ENCODE measurements around the gene LRIG1.

Gene LRIG1

GRCh38 chr3:66497985-66498671, 2.7 kb downstream of the LRIG1 start:
- no peak overlapping the region for H3K4me3 Mint-ChIP-seq
- H3K27me3 Mint-ChIP-seq = peaks cover 7% of the 10 kb centered on the region
- H3K9me3 Mint-ChIP-seq = no peaks in the 10 kb centered on the region
- H3K27ac Mint-ChIP-seq = no peak overlapping the region
- no peak for DNase-seq (ENCODE audit: low spot score in 2 of 2)
- peaks cover 15% of the 10 kb centered on the region for H3K4me1 Mint-ChIP-seq
- H3K36me3 Mint-ChIP-seq = peaks cover 2% of the 10 kb centered on the region
- no peak for ATAC-seq (ENCODE audit: low read depth)

GRCh38 chr3:66497288-66497984, 3.4 kb downstream of the LRIG1 start:
- Mint-ChIP-seq H3K27me3 (peaks cover 7% of the 10 kb centered on the region), H3K36me3 (peaks cover 2% of the 10 kb centered on the region), H3K9me3 (no peaks in the 10 kb centered on the region), H3K4me3 (no peak overlapping the region), H3K27ac (no peak overlapping the region), H3K4me1 (peaks cover 15% of the 10 kb centered on the region)
- no peak for DNase-seq (ENCODE audit: low spot score in 2 of 2)
- no peak for ATAC-seq (ENCODE audit: low read depth)

- DNase-seq (ENCODE audit: low spot score in 2 of 2) (no peak), ATAC-seq (ENCODE audit: low read depth) (no peak)
- H3K27ac Mint-ChIP-seq = no peak overlapping the region
- peaks cover 10% of the 10 kb centered on the region for H3K27me3 Mint-ChIP-seq
- H3K4me3 Mint-ChIP-seq = no peak overlapping the region
- H3K36me3 Mint-ChIP-seq = peaks cover 2% of the 10 kb centered on the region
- no peaks in the 10 kb centered on the region for H3K9me3 Mint-ChIP-seq
- peaks cover 15% of the 10 kb centered on the region for H3K4me1 Mint-ChIP-seq
These were observed 4.1 kb downstream of the LRIG1 start for GRCh38 chr3:66496746-66497145.

- Mint-ChIP-seq H3K27me3 (peaks cover 10% of the 10 kb centered on the region), H3K27ac (no peak overlapping the region), H3K4me1 (peaks cover 12% of the 10 kb centered on the region), H3K9me3 (no peaks in the 10 kb centered on the region), H3K4me3 (no peak overlapping the region), H3K36me3 (peaks cover 2% of the 10 kb centered on the region)
- ATAC-seq (ENCODE audit: low read depth) (no peak), DNase-seq (ENCODE audit: low spot score in 2 of 2) (no peak)
These were observed 4.5 kb downstream of the LRIG1 start for GRCh38 chr3:66496301-66496700.

GRCh38 chr3:66495668-66496045, 5.2 kb downstream of the LRIG1 start:
- DNase-seq (ENCODE audit: low spot score in 2 of 2) (no peak), ATAC-seq (ENCODE audit: low read depth) (no peak)
- Mint-ChIP-seq H3K27ac (no peak overlapping the region), H3K27me3 (peaks cover 10% of the 10 kb centered on the region), H3K36me3 (peaks cover 2% of the 10 kb centered on the region), H3K4me1 (peaks cover 8% of the 10 kb centered on the region), H3K9me3 (no peaks in the 10 kb centered on the region), H3K4me3 (no peak overlapping the region)

- ATAC-seq (ENCODE audit: low read depth) = no peak
These were observed 5.7 kb downstream of the LRIG1 start for GRCh38 chr3:66494959-66495667.

GRCh38 chr3:66493458-66494099, 7.2 kb downstream of the LRIG1 start:
- Mint-ChIP-seq H3K27ac (no peak overlapping the region), H3K9me3 (no peaks in the 10 kb centered on the region), H3K36me3 (no peaks in the 10 kb centered on the region), H3K27me3 (peaks cover 7% of the 10 kb centered on the region), H3K4me1 (no peaks in the 10 kb centered on the region), H3K4me3 (no peak overlapping the region)
- ATAC-seq (ENCODE audit: low read depth) (no peak), DNase-seq (ENCODE audit: low spot score in 2 of 2) (no peak)

More at GRCh38 chr3:66494959-66495667, 5.7 kb downstream of the LRIG1 start:
- no peak overlapping the region for H3K27ac Mint-ChIP-seq
- H3K4me1 Mint-ChIP-seq = peaks cover 8% of the 10 kb centered on the region
- no peaks in the 10 kb centered on the region for H3K9me3 Mint-ChIP-seq
- peaks cover 2% of the 10 kb centered on the region for H3K36me3 Mint-ChIP-seq
- no peak for DNase-seq (ENCODE audit: low spot score in 2 of 2)
- peaks cover 10% of the 10 kb centered on the region for H3K27me3 Mint-ChIP-seq
- H3K4me3 Mint-ChIP-seq = no peak overlapping the region

GRCh38 chr3:66492672-66493071, 8.2 kb downstream of the LRIG1 start:
- Mint-ChIP-seq H3K4me3 (no peak overlapping the region), H3K9me3 (no peaks in the 10 kb centered on the region), H3K27ac (no peak overlapping the region)

GRCh38 chr3:66492071-66492470, 8.8 kb downstream of the LRIG1 start:
- DNase-seq (ENCODE audit: low spot score in 2 of 2) = no peak
- no peak overlapping the region for H3K4me3 Mint-ChIP-seq
- H3K36me3 Mint-ChIP-seq = peaks cover 2% of the 10 kb centered on the region
- H3K27ac Mint-ChIP-seq = no peak overlapping the region
- H3K9me3 Mint-ChIP-seq = no peaks in the 10 kb centered on the region
- peaks cover 10% of the 10 kb centered on the region for H3K27me3 Mint-ChIP-seq
- no peak for ATAC-seq (ENCODE audit: low read depth)
- peaks cover 2% of the 10 kb centered on the region for H3K4me1 Mint-ChIP-seq

More at GRCh38 chr3:66492672-66493071, 8.2 kb downstream of the LRIG1 start:
- Mint-ChIP-seq H3K36me3 (no peaks in the 10 kb centered on the region), H3K4me1 (no peaks in the 10 kb centered on the region), H3K27me3 (peaks cover 7% of the 10 kb centered on the region)
- no peak for DNase-seq (ENCODE audit: low spot score in 2 of 2)
- ATAC-seq (ENCODE audit: low read depth) = no peak

GRCh38 chr3:66490984-66491383, 9.8 kb downstream of the LRIG1 start:
- H3K27me3 Mint-ChIP-seq = peaks cover 10% of the 10 kb centered on the region
- H3K27ac Mint-ChIP-seq = no peak overlapping the region
- H3K36me3 Mint-ChIP-seq = peaks cover 2% of the 10 kb centered on the region
- no peaks in the 10 kb centered on the region for H3K9me3 Mint-ChIP-seq
- no peak for DNase-seq (ENCODE audit: low spot score in 2 of 2)
- no peak for ATAC-seq (ENCODE audit: low read depth)
- H3K4me3 Mint-ChIP-seq = no peak overlapping the region
- H3K4me1 Mint-ChIP-seq = peaks cover 2% of the 10 kb centered on the region

- Mint-ChIP-seq H3K9me3 (no peaks in the 10 kb centered on the region), H3K4me1 (peaks cover 2% of the 10 kb centered on the region), H3K4me3 (no peak overlapping the region), H3K27me3 (peaks cover 8% of the 10 kb centered on the region), H3K36me3 (peaks cover 2% of the 10 kb centered on the region), H3K27ac (no peak overlapping the region)
- DNase-seq (ENCODE audit: low spot score in 2 of 2) = no peak
- ATAC-seq (ENCODE audit: low read depth) = no peak
These were observed 10.6 kb downstream of the LRIG1 start for GRCh38 chr3:66490214-66490613.

- H3K27me3 Mint-ChIP-seq = peaks cover 9% of the 10 kb centered on the region
- peaks cover 2% of the 10 kb centered on the region for H3K4me1 Mint-ChIP-seq
- DNase-seq (ENCODE audit: low spot score in 2 of 2) = no peak
- no peak for ATAC-seq (ENCODE audit: low read depth)
- H3K9me3 Mint-ChIP-seq = no peaks in the 10 kb centered on the region
- peaks cover 2% of the 10 kb centered on the region for H3K36me3 Mint-ChIP-seq
- no peak overlapping the region for H3K4me3 Mint-ChIP-seq
- H3K27ac Mint-ChIP-seq = no peak overlapping the region
These were observed 11.2 kb downstream of the LRIG1 start for GRCh38 chr3:66489581-66489980.

- no peaks in the 10 kb centered on the region for H3K9me3 Mint-ChIP-seq
- peaks cover 2% of the 10 kb centered on the region for H3K4me1 Mint-ChIP-seq
- H3K36me3 Mint-ChIP-seq = peaks cover 2% of the 10 kb centered on the region
- no peak for ATAC-seq (ENCODE audit: low read depth)
- no peak overlapping the region for H3K4me3 Mint-ChIP-seq
- H3K27me3 Mint-ChIP-seq = peaks cover 9% of the 10 kb centered on the region
- no peak for DNase-seq (ENCODE audit: low spot score in 2 of 2)
- no peak overlapping the region for H3K27ac Mint-ChIP-seq
These were observed 11.7 kb downstream of the LRIG1 start for GRCh38 chr3:66489115-66489514.

GRCh38 chr3:66488492-66488891, 12.3 kb downstream of the LRIG1 start:
- ATAC-seq (ENCODE audit: low read depth) = no peak
- Mint-ChIP-seq H3K36me3 (peaks cover 2% of the 10 kb centered on the region), H3K27me3 (peaks cover 8% of the 10 kb centered on the region), H3K4me1 (peaks cover 2% of the 10 kb centered on the region), H3K27ac (no peak overlapping the region), H3K4me3 (no peak overlapping the region), H3K9me3 (no peaks in the 10 kb centered on the region)
- no peak for DNase-seq (ENCODE audit: low spot score in 2 of 2)

Data from memory B cell (primary cell).